GM21723 (cell line): ENCODE data around the gene CYP11A1.
A peak's percentile ranks its signal among the peaks of the same experiment; 100 is the strongest.

Source experiments
- ATAC-seq: cut with Tn5 transposase; IDR thresholded peaks from one replicate; pipeline ENCODE4 v1.9.1; 2021; ENCODE audit warnings: mild to moderate bottlenecking, moderate library complexity; ENCODE audit not compliant: unreplicated experiment

The CYP11A1 gene

GRCh38 chr15:74367296-74367854 is at the start of gene CYP11A1:
CYP11A1 (minus strand) TSS chr15:74367646; CDS start chr15:74367585, 61 bp downstream.
- ATAC-seq = no peak

- ATAC-seq = no peak
Observed at GRCh38 chr15:74417225-74417624, 49.8 kb upstream of the CYP11A1 start.

GRCh38 chr15:74415966-74416916 is 48.8 kb upstream of the CYP11A1 start:
- no peak for ATAC-seq

GRCh38 chr15:74414603-74415338 is 47.3 kb upstream of the CYP11A1 start:
- ATAC-seq = no peak

GRCh38 chr15:74414081-74414580 is 46.7 kb upstream of the CYP11A1 start:
- no peak for ATAC-seq

GRCh38 chr15:74413350-74414080 is 46.1 kb upstream of the CYP11A1 start:
- ATAC-seq = no peak

- ATAC-seq = no peak
Observed at GRCh38 chr15:74412159-74412558, 44.7 kb upstream of the CYP11A1 start.

- ATAC-seq = no peak
Observed at GRCh38 chr15:74411686-74412085, 44.2 kb upstream of the CYP11A1 start.

- ATAC-seq = no peak
Observed at GRCh38 chr15:74410502-74410901, 43.1 kb upstream of the CYP11A1 start.

- no peak for ATAC-seq
Observed at GRCh38 chr15:74409225-74409624, 41.8 kb upstream of the CYP11A1 start.

- no peak for ATAC-seq
Observed at GRCh38 chr15:74408815-74409214, 41.4 kb upstream of the CYP11A1 start.

- ATAC-seq = no peak
Observed at GRCh38 chr15:74408385-74408784, 40.9 kb upstream of the CYP11A1 start.

- ATAC-seq = no peak
Observed at GRCh38 chr15:74406992-74407705, 39.7 kb upstream of the CYP11A1 start.

GRCh38 chr15:74406517-74406916 is 39.1 kb upstream of the CYP11A1 start:
- ATAC-seq = no peak

GRCh38 chr15:74405823-74406222 is 38.4 kb upstream of the CYP11A1 start:
- no peak for ATAC-seq

- ATAC-seq = peak; percentile 36
Observed at GRCh38 chr15:74403991-74404563, 36.6 kb upstream of the CYP11A1 start.

- no peak for ATAC-seq
Observed at GRCh38 chr15:74403588-74403919, 36.1 kb upstream of the CYP11A1 start.

GRCh38 chr15:74402873-74403587 is 35.6 kb upstream of the CYP11A1 start:
- ATAC-seq = peak; percentile 36

- no peak for ATAC-seq
Observed at GRCh38 chr15:74402337-74402841, 34.9 kb upstream of the CYP11A1 start.
